OCI-LY3 (cell line): Measurements from ENCODE around the gene RGCC.

Source experiments
- EZH2phosphoT487 ChIP-seq: fragments of 200-600 bp; shearing (Covaris generic); IDR thresholded peaks from 2 replicates; pipeline ENCODE4 v1.6.1; 2018; ENCODE audit warnings: antibody characterized with exemption, mixed run types, low read depth
- TF ChIP-seq, protein P1 (sequence below): fragments of 200-600, 300-600 bp; sonication (generic); IDR thresholded peaks from 2 replicates; pipeline ENCODE4 v1.5.1; 2014; ENCODE audit warnings: antibody characterized with exemption, low read length, low read depth

GRCh38 chr13:41511827-41512226 is 54.5 kb downstream of the RGCC start:
- TF ChIP-seq, protein P1, sequence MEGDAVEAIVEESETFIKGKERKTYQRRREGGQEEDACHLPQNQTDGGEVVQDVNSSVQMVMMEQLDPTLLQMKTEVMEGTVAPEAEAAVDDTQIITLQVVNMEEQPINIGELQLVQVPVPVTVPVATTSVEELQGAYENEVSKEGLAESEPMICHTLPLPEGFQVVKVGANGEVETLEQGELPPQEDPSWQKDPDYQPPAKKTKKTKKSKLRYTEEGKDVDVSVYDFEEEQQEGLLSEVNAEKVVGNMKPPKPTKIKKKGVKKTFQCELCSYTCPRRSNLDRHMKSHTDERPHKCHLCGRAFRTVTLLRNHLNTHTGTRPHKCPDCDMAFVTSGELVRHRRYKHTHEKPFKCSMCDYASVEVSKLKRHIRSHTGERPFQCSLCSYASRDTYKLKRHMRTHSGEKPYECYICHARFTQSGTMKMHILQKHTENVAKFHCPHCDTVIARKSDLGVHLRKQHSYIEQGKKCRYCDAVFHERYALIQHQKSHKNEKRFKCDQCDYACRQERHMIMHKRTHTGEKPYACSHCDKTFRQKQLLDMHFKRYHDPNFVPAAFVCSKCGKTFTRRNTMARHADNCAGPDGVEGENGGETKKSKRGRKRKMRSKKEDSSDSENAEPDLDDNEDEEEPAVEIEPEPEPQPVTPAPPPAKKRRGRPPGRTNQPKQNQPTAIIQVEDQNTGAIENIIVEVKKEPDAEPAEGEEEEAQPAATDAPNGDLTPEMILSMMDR, result no peak
- TF ChIP-seq EZH2phosphoT487, result no peak
